A549 treated with CpdA at 1 μM for 4 hours (cell line): ENCODE measurements around the gene RREB1. TPM values are rescaled to one million over a fixed set of nuclear protein-coding genes. Genes with fewer than 3 reads are reported as not detected.

ENCODE experiments used
- total RNA-seq: library from RNA; stranded (reverse); fragments of 200-300 nt; extraction: Qiagen RNA extraction; gene quantifications from 5 replicates; pipeline ENCODE4 v1.2.3, GENCODE V29; 2022; ENCODE audit warnings: low read depth

RREB1 gene, protein sequence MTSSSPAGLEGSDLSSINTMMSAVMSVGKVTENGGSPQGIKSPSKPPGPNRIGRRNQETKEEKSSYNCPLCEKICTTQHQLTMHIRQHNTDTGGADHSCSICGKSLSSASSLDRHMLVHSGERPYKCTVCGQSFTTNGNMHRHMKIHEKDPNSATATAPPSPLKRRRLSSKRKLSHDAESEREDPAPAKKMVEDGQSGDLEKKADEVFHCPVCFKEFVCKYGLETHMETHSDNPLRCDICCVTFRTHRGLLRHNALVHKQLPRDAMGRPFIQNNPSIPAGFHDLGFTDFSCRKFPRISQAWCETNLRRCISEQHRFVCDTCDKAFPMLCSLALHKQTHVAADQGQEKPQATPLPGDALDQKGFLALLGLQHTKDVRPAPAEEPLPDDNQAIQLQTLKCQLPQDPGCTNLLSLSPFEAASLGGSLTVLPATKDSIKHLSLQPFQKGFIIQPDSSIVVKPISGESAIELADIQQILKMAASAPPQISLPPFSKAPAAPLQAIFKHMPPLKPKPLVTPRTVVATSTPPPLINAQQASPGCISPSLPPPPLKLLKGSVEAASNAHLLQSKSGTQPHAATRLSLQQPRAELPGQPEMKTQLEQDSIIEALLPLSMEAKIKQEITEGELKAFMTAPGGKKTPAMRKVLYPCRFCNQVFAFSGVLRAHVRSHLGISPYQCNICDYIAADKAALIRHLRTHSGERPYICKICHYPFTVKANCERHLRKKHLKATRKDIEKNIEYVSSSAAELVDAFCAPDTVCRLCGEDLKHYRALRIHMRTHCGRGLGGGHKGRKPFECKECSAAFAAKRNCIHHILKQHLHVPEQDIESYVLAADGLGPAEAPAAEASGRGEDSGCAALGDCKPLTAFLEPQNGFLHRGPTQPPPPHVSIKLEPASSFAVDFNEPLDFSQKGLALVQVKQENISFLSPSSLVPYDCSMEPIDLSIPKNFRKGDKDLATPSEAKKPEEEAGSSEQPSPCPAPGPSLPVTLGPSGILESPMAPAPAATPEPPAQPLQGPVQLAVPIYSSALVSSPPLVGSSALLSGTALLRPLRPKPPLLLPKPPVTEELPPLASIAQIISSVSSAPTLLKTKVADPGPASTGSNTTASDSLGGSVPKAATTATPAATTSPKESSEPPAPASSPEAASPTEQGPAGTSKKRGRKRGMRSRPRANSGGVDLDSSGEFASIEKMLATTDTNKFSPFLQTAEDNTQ (N-terminal part only)
- 7.0 to 9.0 TPM (median 7.4 TPM) in 5 replicates for total RNA-seq

GRCh38 chr6:7107578-7108195, at the start of gene RREB1:
RREB1 (plus strand) TSS chr6:7107961; CDS start chr6:7181912, 73,951 bp downstream.

Other genes with a start within 250 kb of the RREB1 start
- gene SSR1, start 205.2 kb downstream of the RREB1 start, total RNA-seq = 72.7 to 87.5 TPM (median 77.9 TPM) in 5 replicates